CD14-positive monocyte (primary cell): ENCODE data around the gene DRC1. TPM values are rescaled to one million over a fixed set of nuclear protein-coding genes. Genes with fewer than 3 reads are reported as not detected.

Experiments used
- DNase-seq, 3 donors: peaks; one replicate each; pipeline ENCODE4 v3.0.0-alpha.2; 2011 to 2022
- H2AFZ ChIP-seq: 2 replicates; pipeline ENCODE4 v1.6.0; 2012; ENCODE audit warnings: mild to moderate bottlenecking, low read depth, low read length, inconsistent platforms; ENCODE audit not compliant: insufficient read depth, poor library complexity, severe bottlenecking
- H3K27ac ChIP-seq, 2 donors: 1 replicate in 1 of 2; 2 replicates in 1 of 2; pipeline ENCODE4 v1.5.1; 2012 to 2013; ENCODE audit warnings: low read length in 2 of 2, control low read depth in 1 of 2, inconsistent platforms in 1 of 2, low read depth in 1 of 2, mild to moderate bottlenecking in 1 of 2
- H3K27me3 ChIP-seq, 2 donors: one replicate each; pipeline versions ENCODE4 v1.6.0 to v1.6.1; 2011 to 2013; ENCODE audit warnings: low read length in 2 of 2; ENCODE audit not compliant: control insufficient read depth in 2 of 2, insufficient read depth in 2 of 2
- H3K36me3 ChIP-seq, 2 donors: replicated peaks in 1 of 2; 1 replicate in 1 of 2; 2 replicates in 1 of 2; pipeline versions ENCODE4 v1.5.1 to v1.6.1; 2012 to 2013; ENCODE audit warnings: low read length in 2 of 2, control low read depth in 1 of 2, inconsistent platforms in 1 of 2, mild to moderate bottlenecking in 1 of 2; ENCODE audit not compliant: insufficient read depth in 2 of 2, control insufficient read depth in 1 of 2
- H3K4me1 ChIP-seq, 2 donors: 1 replicate in 1 of 2; 2 replicates in 1 of 2; pipeline versions ENCODE4 v1.5.1 to v1.6.1; 2012 to 2013; ENCODE audit warnings: low read length in 2 of 2, control low read depth in 1 of 2, inconsistent platforms in 1 of 2, mild to moderate bottlenecking in 1 of 2, moderate library complexity in 1 of 2; ENCODE audit not compliant: insufficient read depth in 2 of 2, control insufficient read depth in 1 of 2
- H3K4me2 ChIP-seq: replicated peaks from 2 replicates; pipeline ENCODE3; 2012; ENCODE audit warnings: low read length, moderate library complexity, mild to moderate bottlenecking; ENCODE audit not compliant: poor library complexity, severe bottlenecking; ENCODE audit errors: extremely low read depth
- H3K4me3 ChIP-seq, 3 experiments: fragments of 200-600 bp in 1 of 3; sonication (generic) in 1 of 3; replicated peaks in 1 of 3; 1 replicate in 2 of 3; 2 replicates in 1 of 3; pipeline ENCODE4 v1.5.1; 2011 to 2013; ENCODE audit warnings: low read length in 3 of 3, mild to moderate bottlenecking in 3 of 3, control low read depth in 2 of 3, low read depth in 2 of 3, inconsistent platforms in 1 of 3, moderate library complexity in 1 of 3
- H3K79me2 ChIP-seq: 2 replicates; pipeline ENCODE4 v1.6.0; 2012; ENCODE audit warnings: mild to moderate bottlenecking, control low read depth, inconsistent platforms, low read length, moderate library complexity; ENCODE audit not compliant: insufficient read depth
- H3K9ac ChIP-seq: 2 replicates; pipeline ENCODE4 v1.6.0; 2017; ENCODE audit warnings: low read length, mild to moderate bottlenecking; ENCODE audit not compliant: insufficient read depth, poor library complexity, severe bottlenecking
- H3K9me3 ChIP-seq, 2 donors: replicated peaks in 1 of 2; 1 replicate in 1 of 2; 2 replicates in 1 of 2; pipeline versions ENCODE4 v1.5.1 to v1.6.1; 2012 to 2013; ENCODE audit warnings: low read length in 2 of 2, control low read depth in 1 of 2; ENCODE audit not compliant: control insufficient read depth in 1 of 2, insufficient read depth in 1 of 2
- H4K20me1 ChIP-seq: 2 replicates; pipeline ENCODE4 v1.6.0; 2012; ENCODE audit warnings: mild to moderate bottlenecking, low read length, control low read depth, moderate library complexity; ENCODE audit not compliant: insufficient read depth
- H3K27ac Mint-ChIP-seq, 7 donors: one replicate each; pipeline ENCODE4 v1.8.0; 2020; ENCODE audit warnings: mild to moderate bottlenecking in 7 of 7, mixed read lengths in 7 of 7, moderate library complexity in 6 of 7, inconsistent platforms in 2 of 7
- H3K27me3 Mint-ChIP-seq, 3 donors: one replicate each; pipeline ENCODE4 v1.8.0; 2021 to 2022; ENCODE audit warnings: low read depth in 3 of 3, mild to moderate bottlenecking in 3 of 3, mixed read lengths in 3 of 3, moderate library complexity in 3 of 3, inconsistent platforms in 1 of 3
- H3K36me3 Mint-ChIP-seq, 2 donors: one replicate each; pipeline ENCODE4 v1.8.0; 2020; ENCODE audit warnings: mixed read lengths in 2 of 2, inconsistent platforms in 1 of 2, mild to moderate bottlenecking in 1 of 2
- H3K4me1 Mint-ChIP-seq: one replicate; pipeline ENCODE4 v1.8.0; 2020; ENCODE audit warnings: mild to moderate bottlenecking, mixed read lengths
- H3K4me3 Mint-ChIP-seq, 2 donors: one replicate each; pipeline ENCODE4 v1.8.0; 2020; ENCODE audit warnings: mild to moderate bottlenecking in 2 of 2, mixed read lengths in 2 of 2, moderate library complexity in 1 of 2
- H3K9me3 Mint-ChIP-seq, 7 donors: one replicate each; pipeline ENCODE4 v1.8.0; 2020 to 2022; ENCODE audit warnings: mixed read lengths in 7 of 7, mild to moderate bottlenecking in 6 of 7, moderate library complexity in 6 of 7, inconsistent platforms in 2 of 7
- whole genome bisulfite sequencing: methylation state at CpG from one replicate; pipeline ENCODE4 v1.1.5; 2013; ENCODE audit warnings: missing lambda C conversion rate; ENCODE audit not compliant: insufficient coverage; 5-methylcytosine and 5-hydroxymethylcytosine counted together
- intact Hi-C, 2 donors: fragments of 100-400 bp; cut with micrococcal nuclease; formaldehyde crosslinking; loops; one replicate each; pipeline versions ENCODE4 v1.15.0 to v1.15.1; 2023
- polyA plus RNA-seq, 3 donors: library from polyadenylated mRNA; depleted of rRNA in 1 of 3; unstranded in 2 of 3; stranded (reverse) in 1 of 3; fragments of 300-500 nt in 2 of 3; fragments of >200 nt in 1 of 3; fragmentation: Illumina TruSeq in 2 of 3; gene quantifications; 1 replicate in 2 of 3; 2 replicates in 1 of 3; pipeline ENCODE4 v1.2.3, GENCODE V29; 2012 to 2021
- TF ChIP-seq, protein P1 (sequence below): fragments of 200-600 bp; IDR thresholded peaks from one replicate; pipeline ENCODE4 v1.8.0; 2022; ENCODE audit warnings: antibody characterized with exemption, mild to moderate bottlenecking

Gene DRC1
- polyA plus RNA-seq, 3 donors = not detected

DNA sequence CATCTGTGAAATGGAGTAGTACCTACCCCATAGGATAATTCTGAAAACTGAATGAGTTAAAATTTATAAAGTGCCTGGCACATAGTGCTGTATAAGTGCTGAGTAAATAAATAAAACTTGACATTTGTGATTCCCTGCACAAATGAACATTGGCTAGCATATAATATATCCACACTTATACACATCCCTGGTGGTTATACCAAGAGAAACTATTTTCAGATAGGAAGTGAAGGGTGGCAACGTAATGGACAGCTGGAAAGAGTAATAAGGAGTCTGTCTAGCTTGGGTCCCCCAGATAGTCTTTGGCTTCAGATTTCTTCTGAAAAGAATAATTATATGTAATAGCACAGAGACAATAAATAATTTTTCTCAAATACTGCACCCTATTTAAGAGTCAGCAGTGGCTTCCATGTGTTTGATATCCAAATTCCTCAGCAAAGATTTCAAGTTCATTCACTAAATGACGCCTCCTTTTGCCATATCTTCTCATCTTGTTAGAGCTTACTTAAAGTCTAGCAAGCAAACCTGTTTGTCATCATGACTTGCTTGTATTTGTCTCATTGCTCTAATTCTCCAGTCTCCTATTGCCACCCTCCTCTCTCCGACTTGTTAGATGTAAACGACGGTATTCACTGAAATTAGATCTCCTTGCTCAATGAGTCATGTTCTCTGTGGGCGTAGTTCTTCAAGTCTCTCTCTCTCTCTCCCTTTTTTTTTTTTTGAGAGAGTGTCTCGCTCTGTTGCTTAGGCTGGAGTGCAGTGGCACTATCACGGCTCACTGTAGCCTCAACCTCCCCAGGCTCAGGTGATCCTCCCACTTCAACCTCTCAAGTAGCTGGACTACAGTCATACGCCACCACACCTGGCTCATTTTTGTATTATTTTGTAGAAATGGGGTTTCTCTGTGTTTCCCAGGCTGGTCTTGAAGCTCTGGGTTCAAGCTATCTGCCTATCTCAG lies 46.4 kb upstream of the DRC1 start:
- H3K36me3 Mint-ChIP-seq = peaks cover 11 to 18% of the 10 kb centered on the region in 2 donors
- H3K4me3 ChIP-seq = no peak overlapping the region

DNA sequence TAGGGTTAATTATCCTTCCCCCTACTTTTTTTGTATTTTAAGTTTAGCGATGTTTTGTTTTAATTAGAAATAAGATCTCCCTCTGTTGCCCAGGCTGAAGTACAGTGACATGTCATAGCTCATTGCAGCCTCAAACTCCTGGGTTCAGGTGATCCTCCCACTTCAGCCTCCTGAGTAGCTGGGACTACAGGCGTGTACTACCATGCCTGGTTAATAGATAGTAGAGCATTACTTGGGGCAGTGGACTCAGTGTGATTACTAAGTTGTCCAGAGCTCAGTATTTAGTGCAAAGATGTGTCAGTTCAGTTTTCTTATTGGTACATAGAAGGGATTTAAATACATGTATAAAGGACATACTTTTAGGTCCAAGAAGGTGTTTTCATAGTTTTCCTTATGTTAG lies 45.6 kb upstream of the DRC1 start:
- H3K9me3 Mint-ChIP-seq = no peaks in the 10 kb centered on the region
- H3K27ac ChIP-seq = no peak overlapping the region
- no peak overlapping the region for H3K4me3 Mint-ChIP-seq
- H3K4me2 ChIP-seq = no peak overlapping the region
- no peak overlapping the region for H3K4me3 ChIP-seq
- WGBS = no CpG with 5 or more reads among the region's 2 CpGs
- H3K27me3 ChIP-seq = no peaks in the 10 kb centered on the region
- H3K9me3 ChIP-seq = no peaks in the 10 kb centered on the region
- no peak for DNase-seq
- TF ChIP-seq, protein P1, sequence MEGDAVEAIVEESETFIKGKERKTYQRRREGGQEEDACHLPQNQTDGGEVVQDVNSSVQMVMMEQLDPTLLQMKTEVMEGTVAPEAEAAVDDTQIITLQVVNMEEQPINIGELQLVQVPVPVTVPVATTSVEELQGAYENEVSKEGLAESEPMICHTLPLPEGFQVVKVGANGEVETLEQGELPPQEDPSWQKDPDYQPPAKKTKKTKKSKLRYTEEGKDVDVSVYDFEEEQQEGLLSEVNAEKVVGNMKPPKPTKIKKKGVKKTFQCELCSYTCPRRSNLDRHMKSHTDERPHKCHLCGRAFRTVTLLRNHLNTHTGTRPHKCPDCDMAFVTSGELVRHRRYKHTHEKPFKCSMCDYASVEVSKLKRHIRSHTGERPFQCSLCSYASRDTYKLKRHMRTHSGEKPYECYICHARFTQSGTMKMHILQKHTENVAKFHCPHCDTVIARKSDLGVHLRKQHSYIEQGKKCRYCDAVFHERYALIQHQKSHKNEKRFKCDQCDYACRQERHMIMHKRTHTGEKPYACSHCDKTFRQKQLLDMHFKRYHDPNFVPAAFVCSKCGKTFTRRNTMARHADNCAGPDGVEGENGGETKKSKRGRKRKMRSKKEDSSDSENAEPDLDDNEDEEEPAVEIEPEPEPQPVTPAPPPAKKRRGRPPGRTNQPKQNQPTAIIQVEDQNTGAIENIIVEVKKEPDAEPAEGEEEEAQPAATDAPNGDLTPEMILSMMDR = no peak
- H3K4me1 Mint-ChIP-seq = peaks cover 3% of the 10 kb centered on the region
- H3K9ac ChIP-seq = no peak overlapping the region
- H3K79me2 ChIP-seq = peaks cover 100% of the 10 kb centered on the region
- no peak overlapping the region for H2AFZ ChIP-seq
- peaks cover 41% of the 10 kb centered on the region for H4K20me1 ChIP-seq
- H3K4me1 ChIP-seq = no peaks in the 10 kb centered on the region
- H3K27me3 Mint-ChIP-seq = no peaks in the 10 kb centered on the region
- intact Hi-C loops = no loop called here
- peaks cover 0 to 25% of the 10 kb centered on the region in 2 donors for H3K36me3 ChIP-seq
- peak overlapping the region in 3 of 7 donors; percentile 12 to 68 (median 53) for H3K27ac Mint-ChIP-seq
- peaks cover 11 to 14% of the 10 kb centered on the region in 2 donors for H3K36me3 Mint-ChIP-seq

More for the DNA sequence above, 46.4 kb upstream of the DRC1 start:
- no peak overlapping the region for H3K9ac ChIP-seq
- TF ChIP-seq, protein P1 = no peak
- Mint-ChIP-seq H3K4me1 (peaks cover 3% of the 10 kb centered on the region), H3K27ac (peak overlapping the region in 1 of 7 donors; percentile 12), H3K27me3 (no peaks in the 10 kb centered on the region), H3K9me3 (no peaks in the 10 kb centered on the region), H3K4me3 (no peak overlapping the region)
- no peak overlapping the region for H3K27ac ChIP-seq
- no peak overlapping the region for H3K4me2 ChIP-seq
- H3K27me3 ChIP-seq = no peaks in the 10 kb centered on the region
- peaks cover 100% of the 10 kb centered on the region for H3K79me2 ChIP-seq
- peaks cover 41% of the 10 kb centered on the region for H4K20me1 ChIP-seq
- no peak overlapping the region for H2AFZ ChIP-seq
- intact Hi-C loops = no loop called here
- no peak for DNase-seq
- H3K4me1 ChIP-seq = no peaks in the 10 kb centered on the region
- 94% methylated on average over 1 of the region's 9 CpGs for WGBS
- H3K9me3 ChIP-seq = no peaks in the 10 kb centered on the region
- peaks cover 0 to 26% of the 10 kb centered on the region in 2 donors for H3K36me3 ChIP-seq
